IMR-90 (cell line): Measurements from ENCODE around the gene KRT4. TPM values are rescaled to one million over a fixed set of nuclear protein-coding genes. Genes with fewer than 3 reads are reported as not detected.

Source experiments
- ATAC-seq: fragments of 200-7000 bp; cut with Tn5 transposase; 2 replicates; pipeline ENCODE4 v1.9.1; 2020; ENCODE audit warnings: low read depth, mild to moderate bottlenecking, moderate library complexity
- BruUV-seq: library from RNA; stranded (reverse); fragments of 400-500 nt; replicated peaks from 2 replicates; lab custom pipeline; 2021; lab: Mats Ljungman, UMichigan
- CTCF ChIA-PET: fragments of 300-600 bp; formaldehyde crosslinking; extraction: SDS; loops from one replicate; lab custom pipeline; 2021; ENCODE audit warnings: antibody characterized with exemption; lab: Yijun Ruan, JAX
- POLR2A ChIA-PET: fragments of 300-600 bp; sonication (Branson Sonifier 250); formaldehyde crosslinking; loops from one replicate; lab custom pipeline; 2022; ENCODE audit warnings: antibody characterized with exemption; ENCODE audit not compliant: unreplicated experiment; lab: Charles Lee
- DNase-seq: peaks from one replicate; pipeline ENCODE4 v3.0.0; 2013
- H2AFZ ChIP-seq: replicated peaks from 2 replicates; pipeline ENCODE3; 2013; ENCODE audit warnings: low read length, mild to moderate bottlenecking; ENCODE audit not compliant: poor library complexity
- H2AK5ac ChIP-seq: 2 replicates; pipeline ENCODE4 v1.6.1; 2013; ENCODE audit warnings: low read depth, low read length, inconsistent platforms
- H2AK9ac ChIP-seq: replicated peaks from 2 replicates; pipeline ENCODE3; 2013; ENCODE audit warnings: mild to moderate bottlenecking, low read depth, low read length, moderate library complexity; ENCODE audit not compliant: poor library complexity
- H2BK120ac ChIP-seq: 2 replicates; pipeline ENCODE4 v1.6.1; 2013; ENCODE audit warnings: low read depth, low read length, inconsistent platforms
- H2BK15ac ChIP-seq: 3 replicates; pipeline ENCODE4 v1.6.1; 2013; ENCODE audit warnings: low read depth, low read length, inconsistent platforms
- H2BK20ac ChIP-seq: 2 replicates; pipeline ENCODE4 v1.6.1; 2013; ENCODE audit warnings: low read depth, mild to moderate bottlenecking, inconsistent platforms, low read length, moderate library complexity
- H2BK5ac ChIP-seq: 2 replicates; pipeline ENCODE4 v1.6.1; 2013; ENCODE audit warnings: mild to moderate bottlenecking, low read depth, low read length, inconsistent platforms; ENCODE audit not compliant: poor library complexity, severe bottlenecking
- H3K14ac ChIP-seq: replicated peaks from 2 replicates; pipeline ENCODE4 v1.6.1; 2013; ENCODE audit warnings: low read depth, low read length, inconsistent platforms
- H3K18ac ChIP-seq: 2 replicates; pipeline ENCODE4 v1.6.1; 2013; ENCODE audit warnings: low read depth, low read length, control low read depth
- H3K23ac ChIP-seq: 2 replicates; pipeline ENCODE4 v1.6.1; 2013; ENCODE audit warnings: low read depth, low read length, inconsistent platforms
- H3K27ac ChIP-seq: 2 replicates; pipeline ENCODE4 v1.5.1; 2013; ENCODE audit warnings: mild to moderate bottlenecking, control low read depth, low read length; ENCODE audit not compliant: insufficient read depth
- H3K27me3 ChIP-seq: 2 replicates; pipeline ENCODE4 v1.6.1; 2013; ENCODE audit warnings: low read length; ENCODE audit not compliant: control insufficient read depth, insufficient read depth
- H3K36me3 ChIP-seq: 2 replicates; pipeline ENCODE4 v1.6.1; 2013; ENCODE audit warnings: low read length, mixed read lengths; ENCODE audit not compliant: control insufficient read depth, insufficient read depth
- H3K4ac ChIP-seq: 2 replicates; pipeline ENCODE4 v1.6.1; 2013; ENCODE audit warnings: low read depth, low read length, inconsistent platforms
- H3K4me1 ChIP-seq: 2 replicates; pipeline ENCODE4 v1.6.1; 2013; ENCODE audit warnings: low read length, mixed read lengths; ENCODE audit not compliant: control insufficient read depth, insufficient read depth
- H3K4me2 ChIP-seq: 2 replicates; pipeline ENCODE4 v1.6.1; 2013; ENCODE audit warnings: low read depth, mild to moderate bottlenecking, control low read depth, low read length, moderate library complexity
- H3K4me3 ChIP-seq: 2 replicates; pipeline ENCODE4 v1.5.1; 2013; ENCODE audit warnings: low read depth, mild to moderate bottlenecking, control low read depth, low read length, moderate library complexity; ENCODE audit not compliant: insufficient read depth
- H3K56ac ChIP-seq: 2 replicates; pipeline ENCODE4 v1.6.1; 2013; ENCODE audit warnings: low read length, inconsistent platforms; ENCODE audit not compliant: insufficient read depth; ENCODE audit errors: extremely low read depth
- H3K79me1 ChIP-seq, 2 experiments: 2 replicates each; pipeline ENCODE4 v1.6.1; 2013; ENCODE audit warnings: low read length in 2 of 2, inconsistent platforms in 1 of 2, low read depth in 1 of 2
- H3K9ac ChIP-seq: 2 replicates; pipeline ENCODE4 v1.6.1; 2013; ENCODE audit warnings: low read depth, low read length, control low read depth
- H3K9me1 ChIP-seq: 2 replicates; pipeline ENCODE4 v1.6.1; 2013; ENCODE audit warnings: low read length, inconsistent platforms; ENCODE audit not compliant: insufficient read depth
- H3K9me3 ChIP-seq: 2 replicates; pipeline ENCODE4 v1.6.1; 2013; ENCODE audit warnings: low read length; ENCODE audit not compliant: control insufficient read depth, insufficient read depth
- H4K20me1 ChIP-seq: 2 replicates; pipeline ENCODE4 v1.6.1; 2013; ENCODE audit warnings: low read length, inconsistent platforms; ENCODE audit not compliant: insufficient read depth
- H4K5ac ChIP-seq: 2 replicates; pipeline ENCODE4 v1.6.1; 2013; ENCODE audit warnings: mild to moderate bottlenecking, low read depth, low read length, control low read depth
- H4K8ac ChIP-seq, 2 experiments: 2 replicates each; pipeline ENCODE4 v1.6.1; 2013; ENCODE audit warnings: low read depth in 2 of 2, low read length in 2 of 2, control low read depth in 1 of 2, inconsistent platforms in 1 of 2
- H4K91ac ChIP-seq: 2 replicates; pipeline ENCODE4 v1.6.1; 2013; ENCODE audit warnings: low read depth, low read length, inconsistent platforms; ENCODE audit not compliant: insufficient read depth
- BHLHE40 ChIP-seq: fragments of 150-350 bp; IDR thresholded peaks from 2 replicates; pipeline ENCODE4 v1.6.1; 2016; ENCODE audit warnings: mild to moderate bottlenecking, low read depth, low read length
- CEBPB ChIP-seq: IDR thresholded peaks from 2 replicates; pipeline ENCODE4 v1.6.1; 2012; ENCODE audit warnings: low read depth, low read length, improper control_type of control experiment
- CHD1 ChIP-seq: IDR thresholded peaks from 2 replicates; pipeline ENCODE4 v1.6.1; 2012; ENCODE audit warnings: low read depth, low read length, improper control_type of control experiment
- CTCF ChIP-seq: conservative IDR thresholded peaks from 2 replicates; pipeline ENCODE4 v1.5.1; 2012; ENCODE audit warnings: mild to moderate bottlenecking, low read depth, low read length, improper control_type of control experiment
- ELK1 ChIP-seq: fragments of 150-350 bp; IDR thresholded peaks from 2 replicates; pipeline ENCODE4 v1.6.1; 2016; ENCODE audit warnings: low read depth, mild to moderate bottlenecking, low read length, moderate library complexity, borderline replicate concordance
- FOS ChIP-seq: fragments of 150-350 bp; IDR thresholded peaks from 2 replicates; pipeline ENCODE4 v1.6.1; 2016; ENCODE audit warnings: low read depth, low read length
- MAZ ChIP-seq: IDR thresholded peaks from 2 replicates; pipeline ENCODE4 v1.6.1; 2012; ENCODE audit warnings: low read depth, mild to moderate bottlenecking, low read length, improper control_type of control experiment, moderate library complexity, borderline replicate concordance
- MXI1 ChIP-seq: IDR thresholded peaks from 2 replicates; pipeline ENCODE4 v1.6.1; 2012; ENCODE audit warnings: low read depth, mild to moderate bottlenecking, low read length, moderate library complexity, borderline replicate concordance
- NFE2L2 ChIP-seq: fragments of 150-350 bp; IDR thresholded peaks from 2 replicates; pipeline ENCODE4 v1.6.1; 2016; ENCODE audit warnings: low read depth, mild to moderate bottlenecking, low read length
- POLR2A ChIP-seq: IDR thresholded peaks from 2 replicates; pipeline ENCODE4 v1.6.1; 2012; ENCODE audit warnings: mild to moderate bottlenecking, low read depth, low read length
- RAD21 ChIP-seq: IDR thresholded peaks from 2 replicates; pipeline ENCODE4 v1.6.1; 2012; ENCODE audit warnings: low read length, improper control_type of control experiment
- RCOR1 ChIP-seq: IDR thresholded peaks from 2 replicates; pipeline ENCODE4 v1.6.1; 2012; ENCODE audit warnings: mild to moderate bottlenecking, low read length, improper control_type of control experiment; ENCODE audit not compliant: insufficient replicate concordance
- RFX5 ChIP-seq: IDR thresholded peaks from 2 replicates; pipeline ENCODE4 v1.8.0; 2012; ENCODE audit warnings: low read depth, mild to moderate bottlenecking, low read length, moderate library complexity
- SMC3 ChIP-seq: fragments of 150-350 bp; IDR thresholded peaks from 2 replicates; pipeline ENCODE4 v1.6.1; 2016; ENCODE audit warnings: low read depth, mild to moderate bottlenecking, antibody characterized with exemption, low read length, moderate library complexity
- USF2 ChIP-seq: fragments of 150-350 bp; IDR thresholded peaks from 2 replicates; pipeline ENCODE4 v1.6.1; 2017; ENCODE audit warnings: mild to moderate bottlenecking, antibody characterized with exemption, low read length, low read depth
- WGBS, 2 experiments: methylation state at CpG; one replicate each; pipeline versions ENCODE4 v1.1.5 to v1.1.7; 2013; ENCODE audit warnings: missing lambda C conversion rate in 2 of 2; ENCODE audit not compliant: insufficient read length in 1 of 2; ENCODE audit errors: extremely low coverage in 2 of 2; 5-methylcytosine and 5-hydroxymethylcytosine counted together
- dilution Hi-C: fragments of 300-500 bp; cut with HindIII; formaldehyde crosslinking; loops from one replicate; pipeline ENCODE4 v1.14.3; 2018; ENCODE audit warnings: low sequenced_read_pairs; ENCODE audit not compliant: unreplicated experiment
- in situ Hi-C: fragments of 300-500 bp; cut with MboI; formaldehyde crosslinking; loops from 3 replicates; pipeline ENCODE4 v1.14.3; 2019; ENCODE audit warnings: low sequenced_read_pairs, inconsistent platforms, mixed read lengths
- intact Hi-C: fragments of 100-400 bp; cut with micrococcal nuclease; formaldehyde crosslinking; loops from 2 replicates; pipeline ENCODE4 v1.10.0; 2022
- polyA plus RNA-seq, 3 experiments: library from polyadenylated mRNA; depleted of rRNA; stranded (reverse); fragments of >200 nt; gene quantifications; 2 replicates each; pipeline ENCODE4 v1.2.3, GENCODE V29; 2012; ENCODE audit warnings: low replicate concordance in 1 of 3
- total RNA-seq: library from RNA; depleted of rRNA; stranded (reverse); fragments of >200 nt; gene quantifications from 2 replicates; pipeline ENCODE4 v1.2.3, GENCODE V29; 2012

The KRT4 gene
- total and polyA plus RNA-seq, 2 of the 4 experiments (the other 2 are of a cell fraction), result under 0.01 to 0.07 TPM

GRCh38 chr12:52792185-52793029 lies 21.5 kb downstream of the KRT4 start:
- no peak overlapping the region for H2BK120ac ChIP-seq
- H3K4ac ChIP-seq, result no peak overlapping the region
- in situ Hi-C loops, result no loop called here
- H3K4me2 ChIP-seq, result no peak overlapping the region
- no peak overlapping the region for H2BK5ac ChIP-seq
- CTCF ChIA-PET, result no interaction called here
- no peaks in the 10 kb centered on the region for H3K79me1 ChIP-seq
- no peak overlapping the region for H2AFZ ChIP-seq
- H3K27me3 ChIP-seq, result peaks cover 42% of the 10 kb centered on the region
- H3K9me1 ChIP-seq, result no peaks in the 10 kb centered on the region
- no peak overlapping the region for H3K56ac ChIP-seq
- no peak overlapping the region for H3K4me3 ChIP-seq
- no peak for DNase-seq
- H3K9ac ChIP-seq, result no peak overlapping the region
- no peaks in the 10 kb centered on the region for H4K20me1 ChIP-seq
- no peak overlapping the region for H3K23ac ChIP-seq
- no peak overlapping the region for H3K18ac ChIP-seq
- H2BK15ac ChIP-seq, result no peak overlapping the region
- 66% methylated on average over 6 of the region's 10 CpGs; no CpG with 5 or more reads in 1 of the 2 experiments for WGBS, 2 experiments
- POLR2A ChIA-PET, result no interaction called here
- no peak for ATAC-seq
- no peak overlapping the region for H3K14ac ChIP-seq
- no peaks in the 10 kb centered on the region for H3K36me3 ChIP-seq
- TF ChIP-seq USF2 (no peak), CHD1 (no peak), CTCF (no peak), SMC3 (no peak), RCOR1 (no peak), MXI1 (no peak), NFE2L2 (no peak), ELK1 (no peak), BHLHE40 (no peak), CEBPB (no peak), FOS (no peak), MAZ (no peak), POLR2A (no peak), RAD21 (no peak), RFX5 (no peak)
- intact Hi-C loops, result no loop called here
- no peak overlapping the region for H3K27ac ChIP-seq
- dilution Hi-C loops, result no loop called here
- no peak overlapping the region for H4K5ac ChIP-seq
- BruUV-seq, result no TSS peak
- no peak overlapping the region for H2BK20ac ChIP-seq
- H4K91ac ChIP-seq, result no peak overlapping the region
- no peaks in the 10 kb centered on the region for H3K4me1 ChIP-seq
- H3K9me3 ChIP-seq, result no peaks in the 10 kb centered on the region
- H2AK5ac ChIP-seq, result no peak overlapping the region
- H2AK9ac ChIP-seq, result no peak overlapping the region
- no peak overlapping the region for H4K8ac ChIP-seq
